ENCODE data around the gene RAB23. TPM values are rescaled to one million over a fixed set of nuclear protein-coding genes. Genes with fewer than 3 reads are reported as not detected.

RAB23 gene
- total RNA-seq, 1 experiment from 2014 or later = 11.7 TPM

DNA sequence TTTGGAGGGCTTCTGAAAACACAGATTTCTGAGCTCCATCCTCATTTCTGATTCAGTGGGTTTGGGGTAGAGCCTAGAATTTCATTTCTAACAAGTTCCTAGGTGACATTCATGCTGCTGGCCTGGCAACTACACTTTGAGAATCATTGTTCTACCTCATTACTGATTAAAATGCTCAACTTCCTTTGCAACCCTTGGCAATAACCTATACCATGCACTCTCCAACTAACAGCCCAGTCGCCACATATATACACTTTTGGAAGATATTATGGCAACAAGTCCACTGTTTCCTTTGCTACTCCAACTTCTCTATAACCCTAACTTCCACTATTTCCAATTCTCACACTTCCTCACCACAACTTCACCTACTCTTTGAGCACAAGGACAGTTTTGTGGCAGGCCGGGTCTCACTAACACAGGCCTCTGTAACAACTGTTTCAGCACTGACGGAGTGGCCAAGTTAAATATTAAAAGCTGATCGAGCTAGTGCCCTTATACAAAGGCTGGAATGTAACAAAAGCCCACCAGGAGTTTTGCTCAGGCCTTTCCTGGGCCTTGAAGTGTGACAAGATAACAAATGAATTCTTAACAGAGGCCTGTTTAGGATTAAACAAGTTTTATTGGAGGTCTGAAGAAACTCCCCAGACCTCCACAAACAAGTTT, 32.1 kb upstream of the RAB23 start:
- CTCF ChIA-PET = no interaction called here

DNA sequence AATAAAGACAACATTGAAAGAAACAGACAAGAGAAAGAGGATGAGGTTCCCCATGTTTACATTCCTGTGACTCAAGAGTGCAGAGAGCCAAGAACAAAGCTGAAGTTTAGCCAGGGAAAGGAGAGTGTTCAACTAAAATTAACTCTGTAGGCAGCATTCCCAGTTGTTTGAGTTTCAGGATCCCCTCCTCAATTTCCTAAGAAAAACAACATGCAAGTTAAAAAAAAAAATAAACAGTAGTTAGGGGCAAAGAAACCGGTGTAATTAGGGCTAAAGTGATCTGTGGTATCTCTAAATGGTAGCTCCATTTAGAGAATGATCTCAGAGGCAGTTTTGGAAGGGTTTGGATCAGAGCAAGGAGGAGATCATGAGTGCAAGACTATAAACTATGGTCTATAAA, 30.9 kb upstream of the RAB23 start:
- no peak overlapping the region for H3K9ac ChIP-seq (ENCODE audit: low read length)
- no peak overlapping the region for H2AFZ ChIP-seq (ENCODE audit: low read depth, low read length, poor library complexity, severe bottlenecking)
- no peaks in the 10 kb centered on the region for H3K4me1 ChIP-seq (ENCODE audit: control insufficient read depth in 1 of 2, insufficient read depth in 2 of 2, low read length in 2 of 2)
- RAD21 ChIA-PET (ENCODE audit: low non-redundant PET in 1 of 2, low total read pairs in 2 of 2, uncharacterized antibody in 2 of 2, unreplicated experiment in 2 of 2) = no interaction called here
- no peaks in the 10 kb centered on the region for H3K79me2 ChIP-seq (ENCODE audit: insufficient read depth, low read length)
- H3K9me3 ChIP-seq (ENCODE audit: control insufficient read depth in 1 of 2, insufficient read depth in 1 of 2, low read depth in 1 of 2, low read length in 2 of 2) = no peaks in the 10 kb centered on the region
- no peaks in the 10 kb centered on the region for H3K27me3 ChIP-seq (ENCODE audit: insufficient read depth, low read length)
- POLR2A ChIA-PET = no interaction called here
- intact Hi-C loops (cut with micrococcal nuclease) = no loop called here
- no peaks in the 10 kb centered on the region for H4K20me1 ChIP-seq (ENCODE audit: insufficient read depth)
- BruUV-seq (replicated peaks) = no TSS peak
- no peaks in the 10 kb centered on the region for H3K36me3 ChIP-seq (ENCODE audit: control insufficient read depth in 1 of 2, insufficient read depth in 2 of 2, low read length in 2 of 2)
- no peak overlapping the region for H3K27ac ChIP-seq (ENCODE audit: low read depth, low read length)
- TF ChIP-seq, protein P1, sequence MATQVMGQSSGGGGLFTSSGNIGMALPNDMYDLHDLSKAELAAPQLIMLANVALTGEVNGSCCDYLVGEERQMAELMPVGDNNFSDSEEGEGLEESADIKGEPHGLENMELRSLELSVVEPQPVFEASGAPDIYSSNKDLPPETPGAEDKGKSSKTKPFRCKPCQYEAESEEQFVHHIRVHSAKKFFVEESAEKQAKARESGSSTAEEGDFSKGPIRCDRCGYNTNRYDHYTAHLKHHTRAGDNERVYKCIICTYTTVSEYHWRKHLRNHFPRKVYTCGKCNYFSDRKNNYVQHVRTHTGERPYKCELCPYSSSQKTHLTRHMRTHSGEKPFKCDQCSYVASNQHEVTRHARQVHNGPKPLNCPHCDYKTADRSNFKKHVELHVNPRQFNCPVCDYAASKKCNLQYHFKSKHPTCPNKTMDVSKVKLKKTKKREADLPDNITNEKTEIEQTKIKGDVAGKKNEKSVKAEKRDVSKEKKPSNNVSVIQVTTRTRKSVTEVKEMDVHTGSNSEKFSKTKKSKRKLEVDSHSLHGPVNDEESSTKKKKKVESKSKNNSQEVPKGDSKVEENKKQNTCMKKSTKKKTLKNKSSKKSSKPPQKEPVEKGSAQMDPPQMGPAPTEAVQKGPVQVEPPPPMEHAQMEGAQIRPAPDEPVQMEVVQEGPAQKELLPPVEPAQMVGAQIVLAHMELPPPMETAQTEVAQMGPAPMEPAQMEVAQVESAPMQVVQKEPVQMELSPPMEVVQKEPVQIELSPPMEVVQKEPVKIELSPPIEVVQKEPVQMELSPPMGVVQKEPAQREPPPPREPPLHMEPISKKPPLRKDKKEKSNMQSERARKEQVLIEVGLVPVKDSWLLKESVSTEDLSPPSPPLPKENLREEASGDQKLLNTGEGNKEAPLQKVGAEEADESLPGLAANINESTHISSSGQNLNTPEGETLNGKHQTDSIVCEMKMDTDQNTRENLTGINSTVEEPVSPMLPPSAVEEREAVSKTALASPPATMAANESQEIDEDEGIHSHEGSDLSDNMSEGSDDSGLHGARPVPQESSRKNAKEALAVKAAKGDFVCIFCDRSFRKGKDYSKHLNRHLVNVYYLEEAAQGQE (IDR thresholded peaks at IDR 0.05; ENCODE audit: low read depth) = no peak
- TF ChIP-seq SIN3A (IDR thresholded peaks at IDR 0.05; ENCODE audit: low read depth) = no peak
- TF ChIP-seq, protein P2, sequence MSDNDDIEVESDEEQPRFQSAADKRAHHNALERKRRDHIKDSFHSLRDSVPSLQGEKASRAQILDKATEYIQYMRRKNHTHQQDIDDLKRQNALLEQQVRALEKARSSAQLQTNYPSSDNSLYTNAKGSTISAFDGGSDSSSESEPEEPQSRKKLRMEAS (IDR thresholded peaks at IDR 0.05) = no peak
- TF ChIP-seq SRF (IDR thresholded peaks at IDR 0.05; ENCODE audit: low read depth) = no peak
- TF ChIP-seq ELF1 (IDR thresholded peaks at IDR 0.05; ENCODE audit: borderline replicate concordance, low read depth) = no peak
- TF ChIP-seq, protein P3, sequence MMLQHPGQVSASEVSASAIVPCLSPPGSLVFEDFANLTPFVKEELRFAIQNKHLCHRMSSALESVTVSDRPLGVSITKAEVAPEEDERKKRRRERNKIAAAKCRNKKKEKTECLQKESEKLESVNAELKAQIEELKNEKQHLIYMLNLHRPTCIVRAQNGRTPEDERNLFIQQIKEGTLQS (IDR thresholded peaks at IDR 0.05) = no peak
- no peak for TF ChIP-seq RAD21 (IDR thresholded peaks at IDR 0.05; ENCODE audit: low read depth)
- no peak for TF ChIP-seq SP1 (IDR thresholded peaks at IDR 0.05; ENCODE audit: low read depth)
- TF ChIP-seq TCF7L2 (IDR thresholded peaks at IDR 0.05; ENCODE audit: borderline replicate concordance, extremely low read depth, insufficient read depth, insufficient read length) = no peak
- no peak for TF ChIP-seq YY1 (IDR thresholded peaks at IDR 0.05; ENCODE audit: extremely low read depth, insufficient replicate concordance, low read depth, low read length)
- TF ChIP-seq CBX3 (IDR thresholded peaks at IDR 0.05; ENCODE audit: low read depth) = no peak
- TF ChIP-seq ZFX (IDR thresholded peaks at IDR 0.05) = no peak
- TF ChIP-seq EZH2 (IDR thresholded peaks at IDR 0.05) = no peak
- no peak for TF ChIP-seq CEBPB (IDR thresholded peaks at IDR 0.05; ENCODE audit: low read depth)
- no peak overlapping the region for H3K4me2 ChIP-seq (ENCODE audit: low read length)
- CTCF ChIA-PET = no interaction called here
- no peaks in the 10 kb centered on the region for H3K9me2 ChIP-seq (ENCODE audit: insufficient read depth)
- no peak overlapping the region for H3K4me3 ChIP-seq (replicated peaks in 1 of 2; ENCODE audit: low read depth in 1 of 2, low read length in 2 of 2)
- DNase-seq (ENCODE audit: low read depth, low spot score) = no peak
- ATAC-seq = no peak

More for the DNA sequence above, 32.1 kb upstream of the RAB23 start:
- RAD21 ChIA-PET (ENCODE audit: low non-redundant PET in 1 of 2, low total read pairs in 2 of 2, uncharacterized antibody in 2 of 2, unreplicated experiment in 2 of 2) = no interaction called here
- no peaks in the 10 kb centered on the region for H3K9me3 ChIP-seq (ENCODE audit: control insufficient read depth in 1 of 2, insufficient read depth in 1 of 2, low read depth in 1 of 2, low read length in 2 of 2)
- H3K4me2 ChIP-seq (ENCODE audit: low read length) = no peak overlapping the region
- no peak overlapping the region for H2AFZ ChIP-seq (ENCODE audit: low read depth, low read length, poor library complexity, severe bottlenecking)
- BruUV-seq (replicated peaks) = no TSS peak
- POLR2A ChIA-PET = no interaction called here
- no peaks in the 10 kb centered on the region for H3K4me1 ChIP-seq (ENCODE audit: control insufficient read depth in 1 of 2, insufficient read depth in 2 of 2, low read length in 2 of 2)
- H3K27ac ChIP-seq (ENCODE audit: low read depth, low read length) = no peak overlapping the region
- no peaks in the 10 kb centered on the region for H3K36me3 ChIP-seq (ENCODE audit: control insufficient read depth in 1 of 2, insufficient read depth in 2 of 2, low read length in 2 of 2)
- H4K20me1 ChIP-seq (ENCODE audit: insufficient read depth) = no peaks in the 10 kb centered on the region
- DNase-seq (ENCODE audit: low read depth, low spot score) (no peak), ATAC-seq (no peak)
- intact Hi-C loops (cut with micrococcal nuclease) = no loop called here
- H3K79me2 ChIP-seq (ENCODE audit: insufficient read depth, low read length) = no peaks in the 10 kb centered on the region
- TF ChIP-seq, protein P3 (IDR thresholded peaks at IDR 0.05) = no peak
- TF ChIP-seq, protein P2 (IDR thresholded peaks at IDR 0.05) = no peak
- TF ChIP-seq FOSL1 (IDR thresholded peaks at IDR 0.05; ENCODE audit: low read depth) = no peak
- no peak for TF ChIP-seq POLR2AphosphoS5 (IDR thresholded peaks at IDR 0.05; ENCODE audit: low read depth, low read length)
- no peak for TF ChIP-seq ZFX (IDR thresholded peaks at IDR 0.05)
- no peak for TF ChIP-seq RAD21 (IDR thresholded peaks at IDR 0.05; ENCODE audit: low read depth)
- no peak for TF ChIP-seq SP1 (IDR thresholded peaks at IDR 0.05; ENCODE audit: low read depth)
- no peak for TF ChIP-seq TCF7L2 (IDR thresholded peaks at IDR 0.05; ENCODE audit: borderline replicate concordance, extremely low read depth, insufficient read depth, insufficient read length)
- TF ChIP-seq ZNF274 (IDR thresholded peaks at IDR 0.05; ENCODE audit: low read depth, low read length) = no peak
- H3K4me3 ChIP-seq (replicated peaks in 1 of 2; ENCODE audit: low read depth in 1 of 2, low read length in 2 of 2) = no peak overlapping the region
- H3K9ac ChIP-seq (ENCODE audit: low read length) = no peak overlapping the region
- H3K9me2 ChIP-seq (ENCODE audit: insufficient read depth) = no peaks in the 10 kb centered on the region; the same call in 1 of the 2 replicates
- no peaks in the 10 kb centered on the region for H3K27me3 ChIP-seq (ENCODE audit: insufficient read depth, low read length)

All from HCT116 (cell line).